ENCODE data around the gene CALU.

The CALU gene

GRCh38 chr7:128747327-128748079, 8.3 kb downstream of the CALU start:
- TF ChIP-seq, protein P1, sequence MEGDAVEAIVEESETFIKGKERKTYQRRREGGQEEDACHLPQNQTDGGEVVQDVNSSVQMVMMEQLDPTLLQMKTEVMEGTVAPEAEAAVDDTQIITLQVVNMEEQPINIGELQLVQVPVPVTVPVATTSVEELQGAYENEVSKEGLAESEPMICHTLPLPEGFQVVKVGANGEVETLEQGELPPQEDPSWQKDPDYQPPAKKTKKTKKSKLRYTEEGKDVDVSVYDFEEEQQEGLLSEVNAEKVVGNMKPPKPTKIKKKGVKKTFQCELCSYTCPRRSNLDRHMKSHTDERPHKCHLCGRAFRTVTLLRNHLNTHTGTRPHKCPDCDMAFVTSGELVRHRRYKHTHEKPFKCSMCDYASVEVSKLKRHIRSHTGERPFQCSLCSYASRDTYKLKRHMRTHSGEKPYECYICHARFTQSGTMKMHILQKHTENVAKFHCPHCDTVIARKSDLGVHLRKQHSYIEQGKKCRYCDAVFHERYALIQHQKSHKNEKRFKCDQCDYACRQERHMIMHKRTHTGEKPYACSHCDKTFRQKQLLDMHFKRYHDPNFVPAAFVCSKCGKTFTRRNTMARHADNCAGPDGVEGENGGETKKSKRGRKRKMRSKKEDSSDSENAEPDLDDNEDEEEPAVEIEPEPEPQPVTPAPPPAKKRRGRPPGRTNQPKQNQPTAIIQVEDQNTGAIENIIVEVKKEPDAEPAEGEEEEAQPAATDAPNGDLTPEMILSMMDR (IDR thresholded peaks at IDR 0.05; ENCODE audit: borderline replicate concordance, insufficient read depth, low read depth, low read length), result no peak
- no peak overlapping the region for H3K4me3 ChIP-seq (ENCODE audit: low read depth, low read length)

GRCh38 chr7:128752251-128752650, 13.1 kb downstream of the CALU start:
- TF ChIP-seq, protein P1 (IDR thresholded peaks at IDR 0.05; ENCODE audit: borderline replicate concordance, insufficient read depth, low read depth, low read length), result no peak

GRCh38 chr7:128755075-128755818, 16.1 kb downstream of the CALU start:
- TF ChIP-seq, protein P1 (IDR thresholded peaks at IDR 0.05; ENCODE audit: borderline replicate concordance, insufficient read depth, low read depth, low read length), result no peak
- H3K4me3 ChIP-seq (ENCODE audit: low read depth, low read length), result no peak overlapping the region

More at GRCh38 chr7:128752251-128752650, 13.1 kb downstream of the CALU start:
- no peak overlapping the region for H3K4me3 ChIP-seq (ENCODE audit: low read depth, low read length)

DNA sequence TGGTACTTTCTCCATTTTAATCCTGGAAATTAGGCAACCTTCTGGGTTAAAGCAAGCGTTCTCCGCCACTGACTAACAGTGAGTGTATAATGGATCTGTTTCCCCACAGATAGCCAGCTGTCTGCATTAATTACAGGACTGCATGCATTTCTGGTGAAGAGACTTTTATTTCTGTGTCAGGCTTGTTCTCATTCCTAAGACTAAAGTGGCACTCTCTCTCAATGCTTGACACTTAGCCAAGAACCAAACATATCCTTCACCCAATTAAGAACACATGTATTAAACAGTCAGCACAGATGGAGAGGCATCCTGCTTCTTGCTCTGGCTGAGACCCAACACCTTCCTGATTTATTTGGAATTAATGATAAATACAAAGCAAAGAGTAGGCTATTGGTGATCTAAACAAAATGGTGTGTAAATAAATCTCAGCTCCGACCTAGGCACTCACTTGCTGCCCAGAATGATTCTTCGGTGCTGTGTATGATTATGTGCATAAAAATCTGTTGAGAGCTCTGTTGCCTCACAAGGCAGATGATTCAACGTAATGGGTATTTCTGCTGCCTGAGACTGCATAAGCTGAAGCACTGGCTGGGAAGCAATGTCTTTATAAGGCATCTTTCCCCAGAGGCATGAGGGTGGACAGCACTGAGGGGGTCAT, 16.8 kb downstream of the CALU start:
- no peak overlapping the region for H3K4me3 ChIP-seq (ENCODE audit: low read depth, low read length)
- TF ChIP-seq, protein P1 (IDR thresholded peaks at IDR 0.05; ENCODE audit: borderline replicate concordance, insufficient read depth, low read depth, low read length), result no peak

- TF ChIP-seq, protein P1 (IDR thresholded peaks at IDR 0.05; ENCODE audit: borderline replicate concordance, insufficient read depth, low read depth, low read length), result no peak
- H3K4me3 ChIP-seq (ENCODE audit: low read depth, low read length), result no peak overlapping the region
Observed at GRCh38 chr7:128757203-128757602, 18.0 kb downstream of the CALU start.

DNA sequence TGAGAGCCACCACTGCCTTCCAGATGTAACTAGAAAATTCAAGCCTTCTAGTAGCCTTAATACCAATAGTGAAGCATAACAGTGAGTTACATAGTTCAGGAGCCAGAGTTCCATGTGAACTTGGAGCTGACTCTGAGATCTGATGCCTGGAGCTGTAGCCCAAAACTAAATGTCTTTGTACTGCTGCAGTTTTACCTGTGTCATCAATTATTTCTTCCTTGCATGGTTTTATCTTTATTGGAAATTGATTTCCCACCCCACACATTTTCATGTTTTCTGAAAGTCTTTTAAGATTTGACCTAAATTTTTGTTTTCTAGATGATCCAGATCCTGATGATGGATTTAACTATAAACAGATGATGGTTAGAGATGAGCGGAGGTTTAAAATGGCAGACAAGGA, 19.4 kb downstream of the CALU start:
- TF ChIP-seq, protein P1 (IDR thresholded peaks at IDR 0.05; ENCODE audit: borderline replicate concordance, insufficient read depth, low read depth, low read length), result no peak

More for the DNA sequence above, 19.4 kb downstream of the CALU start:
- no peak overlapping the region for H3K4me3 ChIP-seq (ENCODE audit: low read depth, low read length)
